ENCODE results near the gene ERLIN1.

Gene ERLIN1

GRCh38 chr10:100168313-100168643, 17.6 kb downstream of the ERLIN1 start:
- no peak for DNase-seq

- peak in 1 of 2 donors; percentile 54 for DNase-seq
Measured at GRCh38 chr10:100167553-100168312, 18.1 kb downstream of the ERLIN1 start.

GRCh38 chr10:100163704-100164621, 21.9 kb downstream of the ERLIN1 start:
- no peak for DNase-seq

DNA sequence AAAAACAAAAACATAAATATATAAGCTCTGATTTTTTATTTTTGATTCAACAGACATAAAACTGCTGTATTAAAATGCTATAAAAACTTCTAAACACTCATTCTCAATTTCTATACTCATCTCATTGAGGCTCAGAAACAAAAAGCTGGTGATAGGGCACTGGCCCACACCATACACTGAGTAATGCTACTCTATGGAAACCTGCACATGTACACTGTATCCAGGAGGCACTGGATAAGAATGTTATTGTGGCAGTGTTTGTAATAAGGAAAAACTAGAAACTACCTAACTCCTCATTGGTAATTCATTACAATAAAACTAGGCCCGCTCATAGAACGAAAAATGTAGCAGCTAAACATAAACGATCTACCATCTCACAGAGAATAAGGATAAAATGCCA, 23.1 kb downstream of the ERLIN1 start:
- no peak for DNase-seq

DNA sequence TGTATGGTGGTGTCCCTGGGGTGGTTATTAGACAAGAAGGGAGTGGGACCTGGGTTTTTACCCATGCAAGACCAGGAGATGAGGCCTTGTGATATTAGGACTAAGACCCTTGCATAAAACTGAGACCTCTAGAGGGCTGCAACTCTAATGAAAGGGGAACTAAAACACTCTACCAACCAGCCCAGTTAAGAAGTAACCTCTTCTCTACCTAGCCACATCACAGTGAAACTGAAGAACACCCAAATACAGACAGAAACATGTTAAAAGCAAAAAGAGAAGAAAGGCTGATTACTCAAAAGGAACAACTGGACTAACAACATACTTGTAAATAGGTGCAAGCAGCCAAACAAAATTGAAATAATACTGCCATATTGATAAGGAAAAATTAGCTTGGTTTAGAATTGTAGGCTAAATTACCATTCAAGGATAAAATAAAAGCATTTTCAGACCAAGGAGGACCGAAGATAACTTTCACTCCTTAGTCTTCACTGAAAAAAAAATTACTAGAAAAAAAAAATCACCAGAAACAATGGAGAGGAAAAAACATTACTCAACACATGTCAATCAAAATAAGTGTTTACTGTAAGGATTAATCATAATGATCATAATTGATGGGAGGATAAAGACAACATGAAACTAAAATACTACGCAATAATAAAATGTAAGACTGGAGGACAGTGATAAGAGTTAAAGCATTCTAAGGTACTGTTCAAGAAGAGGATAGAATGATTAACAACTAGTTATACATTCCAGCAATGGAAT, 27.6 kb downstream of the ERLIN1 start:
- DNase-seq = no peak

DNA sequence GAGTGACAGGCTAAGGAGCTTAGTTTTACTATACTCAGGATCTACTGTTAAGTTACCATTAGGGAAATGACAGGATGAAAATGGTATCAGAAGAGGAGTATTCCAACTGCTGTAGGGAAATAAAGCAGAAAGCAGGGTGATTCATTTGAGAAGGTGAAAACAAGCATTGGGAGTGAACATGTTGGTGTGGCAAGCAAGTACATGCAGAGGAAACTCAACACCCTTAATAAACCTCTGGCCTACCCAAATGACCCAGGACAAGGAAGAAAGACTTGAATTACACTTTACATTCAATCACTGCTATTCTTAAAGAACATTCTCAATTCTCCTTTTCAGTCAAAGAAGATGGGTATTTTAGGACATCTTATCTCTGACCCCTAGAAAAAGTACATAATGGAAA, 28.7 kb downstream of the ERLIN1 start:
- DNase-seq = no peak

DNA sequence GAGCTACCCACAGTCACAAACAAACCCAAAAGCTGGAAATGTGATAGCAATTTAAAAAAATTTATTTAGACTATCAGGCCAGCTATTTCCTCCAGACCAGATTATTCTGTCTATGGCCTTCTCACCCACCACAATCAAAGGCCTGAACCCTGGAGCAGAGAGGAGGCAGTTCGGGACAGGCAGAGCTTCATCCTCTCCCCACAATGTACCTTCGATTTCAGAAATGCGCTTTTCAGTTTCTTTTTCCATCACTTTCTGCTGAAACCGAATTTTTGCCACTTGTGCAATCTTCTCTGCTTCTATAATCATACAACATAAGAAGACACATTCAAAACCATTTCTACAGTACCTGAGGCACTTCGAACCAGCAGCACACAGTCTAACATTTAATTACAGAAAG, 29.9 kb downstream of the ERLIN1 start:
- no peak for DNase-seq

DNA sequence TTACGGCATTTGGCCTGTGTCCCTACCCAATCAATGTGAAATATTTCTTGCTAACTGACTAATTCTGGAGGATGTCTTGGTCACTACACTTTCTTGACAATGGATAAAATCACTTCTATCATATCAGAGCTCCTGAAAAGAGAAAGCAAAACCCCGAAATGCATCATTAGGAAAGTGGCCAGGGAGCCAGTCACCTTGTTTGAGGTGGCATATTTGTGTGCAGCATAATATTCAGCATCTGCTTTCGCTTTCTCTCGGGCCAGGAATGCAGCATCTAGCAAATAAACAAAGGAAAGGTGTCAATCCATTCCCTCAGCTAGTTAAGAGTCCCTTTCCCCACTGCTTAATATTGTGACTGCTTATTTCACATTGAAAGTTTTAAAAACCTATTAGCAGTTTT, 31.2 kb downstream of the ERLIN1 start:
- no peak for DNase-seq

DNA sequence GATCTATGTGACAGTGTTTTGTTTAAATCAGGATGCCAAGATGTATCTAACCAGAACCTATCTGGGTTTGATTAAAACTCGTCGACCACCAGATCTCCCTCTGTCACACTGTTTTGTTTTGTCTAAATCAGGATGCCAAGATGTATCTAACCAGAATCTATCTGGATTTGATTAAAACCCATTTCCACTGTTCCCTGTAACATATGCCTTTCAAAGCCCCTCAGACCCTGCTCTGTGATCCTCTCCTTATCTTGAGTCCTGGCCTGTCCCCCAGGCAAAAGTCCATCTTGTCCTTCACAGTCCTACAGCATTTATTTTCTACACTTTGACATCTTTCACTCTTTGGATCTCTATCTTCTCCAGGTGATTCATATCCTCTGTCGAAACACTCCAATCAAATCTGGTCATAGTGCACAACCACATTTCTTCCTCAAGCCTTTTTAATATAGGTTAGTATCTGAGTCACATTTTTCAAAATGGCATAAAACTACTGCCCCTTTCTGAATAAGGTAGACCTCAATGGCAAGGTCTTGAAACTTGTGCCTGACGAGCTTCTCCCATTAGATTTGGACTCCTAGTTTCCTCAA, 32.5 kb downstream of the ERLIN1 start:
- no peak for DNase-seq

- no peak for DNase-seq
Measured at GRCh38 chr10:100151723-100152300, 34.0 kb downstream of the ERLIN1 start.

DNA sequence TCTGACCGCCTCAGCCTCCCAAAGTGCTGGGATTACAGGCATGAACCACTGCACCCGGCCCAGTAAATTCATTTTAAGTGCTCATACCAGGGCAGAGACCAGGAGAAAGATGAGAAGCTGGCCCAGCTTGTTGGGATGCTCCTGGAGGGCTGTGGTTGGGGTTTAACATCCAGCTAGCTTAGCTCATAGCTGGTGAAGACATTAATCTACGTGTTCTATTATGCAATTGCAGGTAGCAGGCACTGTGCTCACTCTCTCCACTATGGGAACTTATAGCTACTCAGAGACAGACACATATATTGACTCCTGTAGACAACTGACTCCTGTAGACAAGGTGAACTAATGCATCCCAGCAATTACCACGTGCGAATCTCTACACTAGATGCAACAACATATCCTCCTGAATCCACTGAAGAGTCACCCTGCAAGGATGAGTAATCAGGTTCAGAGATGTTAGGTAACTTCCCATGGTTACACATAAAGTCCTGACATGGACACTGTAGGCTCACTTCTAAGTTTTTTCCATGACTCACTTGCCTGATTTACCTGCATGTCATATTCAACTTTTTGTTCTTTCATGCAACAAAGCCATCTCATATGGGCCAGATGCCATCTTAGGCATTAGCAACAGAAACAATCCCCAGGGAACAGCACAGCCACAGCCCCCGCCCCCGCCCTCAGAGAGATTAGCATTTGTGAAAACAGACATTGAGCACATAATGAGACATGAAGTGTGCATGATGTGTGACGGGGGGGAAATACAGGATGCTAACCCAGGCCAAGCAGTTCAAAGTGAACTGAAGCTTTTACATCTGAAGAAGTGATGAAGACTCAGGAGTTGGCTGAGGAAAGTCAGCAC, 37.2 kb downstream of the ERLIN1 start:
- no peak for DNase-seq

DNA sequence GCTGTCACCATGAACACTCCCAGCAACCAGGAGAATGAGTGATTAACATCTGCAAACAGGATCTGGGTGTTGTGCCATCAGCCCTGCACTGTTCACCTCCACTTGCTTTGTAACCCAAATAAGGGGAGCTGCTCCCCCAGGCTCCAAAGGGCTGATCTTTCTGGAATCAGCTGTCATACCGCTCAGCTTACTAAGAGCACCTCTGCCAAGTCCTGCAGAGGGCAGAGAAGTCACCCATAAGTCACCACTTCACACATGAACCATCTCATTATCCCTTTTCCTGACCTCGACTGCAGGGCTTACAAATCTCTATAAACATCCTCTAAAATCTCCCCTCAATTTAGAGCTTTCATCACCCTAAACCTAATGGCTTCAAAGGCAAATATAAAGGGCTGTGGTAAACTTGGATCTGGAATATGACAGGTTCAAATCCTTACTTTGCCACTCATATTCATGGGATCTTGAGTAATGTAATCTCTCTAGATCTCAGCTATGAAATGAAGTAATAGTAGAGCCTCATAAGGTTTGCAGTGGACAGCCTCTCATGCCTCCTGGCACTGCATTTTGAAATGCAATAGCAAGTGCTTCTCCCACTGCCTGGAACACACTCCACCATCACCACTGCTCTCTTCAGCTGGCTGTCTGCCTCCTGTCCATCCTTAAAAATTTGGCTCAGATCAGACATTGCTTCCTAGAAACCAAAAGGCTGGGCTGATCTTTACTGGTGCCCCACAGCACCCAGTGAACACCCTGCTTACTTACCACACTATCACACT, 38.8 kb downstream of the ERLIN1 start:
- DNase-seq = no peak

GRCh38 chr10:100146398-100146797, 39.4 kb downstream of the ERLIN1 start:
- no peak for DNase-seq

DNA sequence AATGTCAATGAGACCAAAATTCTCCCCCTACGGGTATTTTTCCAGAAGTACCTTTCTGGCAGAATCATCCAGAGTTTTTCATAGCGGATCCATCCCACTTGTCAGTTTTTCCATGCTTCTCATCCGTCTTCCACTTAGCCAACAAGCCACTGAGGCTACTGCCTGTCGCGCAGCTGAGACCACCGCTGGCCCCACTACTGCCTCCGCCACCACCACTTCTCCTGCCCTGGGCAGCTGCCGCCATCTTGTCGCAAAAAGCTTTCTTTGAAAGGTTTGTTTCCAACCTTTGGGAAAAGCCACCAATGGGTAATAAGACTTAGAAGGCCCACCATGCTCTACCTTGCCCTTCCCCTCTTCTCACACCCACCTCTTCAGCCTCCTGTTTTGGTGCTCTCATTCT, 42.1 kb downstream of the ERLIN1 start:
- DNase-seq = no peak

DNA sequence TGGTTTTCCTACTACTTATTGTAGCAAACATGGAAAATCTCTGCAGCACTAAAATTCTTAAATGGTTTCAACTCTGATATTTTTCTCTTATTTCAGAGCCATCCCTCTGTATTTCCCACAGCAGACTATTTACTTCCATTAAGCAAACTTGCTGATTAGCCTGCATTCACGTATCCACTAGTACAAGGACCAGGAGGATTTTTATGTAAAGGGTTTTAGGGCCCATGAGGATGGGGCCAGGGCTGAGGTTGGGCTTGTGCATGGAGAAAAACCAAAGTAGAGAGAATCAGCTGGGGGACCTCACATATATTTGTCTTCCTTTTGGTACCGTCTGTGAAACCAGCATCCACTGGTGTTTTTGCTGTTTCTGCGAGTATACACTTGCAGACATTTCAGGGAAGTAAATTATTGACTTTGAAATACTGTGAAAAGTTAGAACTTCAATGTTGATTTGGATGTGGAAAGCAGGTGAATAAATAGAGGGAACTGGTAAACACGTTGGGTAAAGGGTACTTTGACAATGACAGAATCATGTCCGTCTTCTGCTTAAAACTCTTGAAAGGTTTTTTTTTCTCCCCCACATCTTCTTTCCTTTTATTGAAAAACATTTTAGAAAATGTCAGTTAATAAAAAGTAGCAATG, 44.3 kb downstream of the ERLIN1 start:
- no peak for DNase-seq

- DNase-seq = no peak
Measured at GRCh38 chr10:100140070-100140469, 45.8 kb downstream of the ERLIN1 start.

- DNase-seq = no peak
Measured at GRCh38 chr10:100138921-100139496, 46.8 kb downstream of the ERLIN1 start.

- DNase-seq = no peak
Measured at GRCh38 chr10:100135486-100135885, 50.3 kb downstream of the ERLIN1 start.

DNA sequence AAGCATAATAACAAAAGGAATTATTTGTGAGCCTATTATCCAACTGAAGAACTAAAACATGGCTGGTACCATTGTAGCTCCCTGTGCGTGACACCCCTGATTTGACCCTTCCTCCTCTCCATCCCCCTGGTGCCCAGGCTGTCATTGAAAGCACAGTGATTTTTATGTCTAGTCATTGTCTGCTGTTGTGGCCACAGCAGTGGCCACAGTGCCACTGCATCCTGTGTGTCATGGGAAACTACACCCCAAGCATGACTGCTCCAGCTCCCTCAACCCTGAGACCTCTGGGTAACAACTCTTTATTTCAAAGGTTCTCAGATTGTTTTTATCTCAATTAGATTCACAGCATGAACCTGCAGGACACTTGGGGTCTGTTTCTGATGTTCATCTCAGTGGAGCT, 52.0 kb downstream of the ERLIN1 start:
- no peak for DNase-seq

- no peak for DNase-seq
Measured at GRCh38 chr10:100132427-100132826, 53.4 kb downstream of the ERLIN1 start.
